ENCODE data around the gene KNCN.

The KNCN gene

DNA sequence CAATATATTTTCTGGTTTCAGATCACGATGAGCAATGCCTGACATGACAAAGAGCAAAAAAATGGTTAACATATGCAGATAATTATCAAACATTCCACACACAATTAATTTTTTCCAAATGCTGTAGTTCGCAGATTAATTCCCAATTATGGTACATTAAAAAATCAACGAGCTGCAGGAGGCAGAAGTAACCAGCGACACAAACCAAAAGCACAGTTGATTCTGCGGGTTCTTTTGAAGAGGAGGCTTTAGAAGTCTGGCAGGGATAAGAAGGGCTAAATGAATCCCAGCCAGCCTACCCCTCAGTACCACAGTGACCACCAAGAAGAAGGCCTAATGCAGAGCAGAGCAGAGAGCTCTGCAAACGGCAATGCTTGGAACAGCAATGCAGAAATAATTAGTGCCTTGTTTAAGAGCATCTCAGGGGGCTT is 17.0 kb upstream of the KNCN start:
- no peak for DNase-seq

GRCh38 chr1:46563341-46563740 is 11.9 kb upstream of the KNCN start:
- DNase-seq, result no peak

GRCh38 chr1:46562498-46562897 is 11.1 kb upstream of the KNCN start:
- no peak for DNase-seq

DNA sequence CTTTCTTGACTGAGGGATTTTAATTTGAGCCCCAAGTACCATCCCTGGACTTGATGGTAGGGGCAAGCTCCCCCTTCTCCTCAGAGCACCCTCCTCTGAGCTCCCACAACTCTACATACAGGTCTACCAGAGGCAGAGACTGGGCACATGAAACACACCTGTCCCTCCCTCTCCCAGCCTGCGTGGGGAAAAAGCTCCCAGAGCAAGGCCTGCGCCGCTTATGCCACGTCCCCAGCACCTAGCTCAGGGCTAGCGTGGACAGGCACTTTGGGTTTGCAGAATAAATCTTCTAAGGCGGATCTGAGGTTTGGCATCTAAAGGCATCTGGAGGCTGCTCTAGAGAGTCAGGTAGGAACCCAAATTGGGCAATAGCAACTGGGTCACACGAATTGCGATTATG is 7.5 kb upstream of the KNCN start:
- no peak for DNase-seq

DNA sequence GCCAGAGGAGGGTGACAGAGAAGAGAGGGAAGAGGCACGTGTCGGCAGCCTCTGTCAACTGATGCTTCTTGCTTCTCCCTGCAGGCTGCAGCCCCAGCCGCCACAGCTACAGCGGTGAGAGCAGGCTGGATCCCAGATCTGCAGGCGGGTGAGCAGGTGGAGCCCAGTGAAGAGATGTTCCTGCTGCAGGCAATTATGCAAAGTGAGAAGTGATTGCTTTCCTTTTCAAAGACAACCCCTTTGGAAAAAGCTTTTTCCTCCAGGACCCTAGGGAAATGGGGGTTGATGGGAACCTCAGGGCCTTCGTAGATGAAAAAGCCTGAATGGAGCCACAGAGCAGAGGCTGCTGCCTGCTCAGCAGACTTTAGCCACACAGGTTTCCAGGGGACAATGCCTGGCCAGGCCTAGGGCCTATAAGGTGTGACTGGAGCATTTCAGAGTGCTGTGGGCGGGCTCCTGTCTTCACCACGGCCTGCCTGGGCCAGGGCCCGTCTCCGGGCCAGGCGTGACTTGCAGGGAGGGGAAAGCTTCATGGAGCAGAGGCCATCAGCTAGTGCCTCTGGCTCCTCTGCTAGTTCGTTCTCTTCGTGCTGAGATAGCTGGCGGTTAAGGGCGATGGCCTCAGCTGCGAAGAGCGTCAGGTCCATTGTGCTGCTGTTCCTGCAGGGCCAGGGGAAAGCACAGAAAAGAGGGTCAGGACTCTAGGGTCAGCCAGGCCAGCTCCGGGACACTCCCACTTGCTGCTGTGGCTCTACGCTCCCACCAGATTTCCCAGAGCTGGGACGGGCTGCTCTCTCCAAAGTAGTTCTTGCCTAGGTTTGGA is 6.9 kb upstream of the KNCN start:
- no peak for DNase-seq

- no peak for DNase-seq
Observed at GRCh38 chr1:46557403-46557802, 6.0 kb upstream of the KNCN start.

GRCh38 chr1:46556822-46557221 is 5.4 kb upstream of the KNCN start:
- DNase-seq, result no peak

DNA sequence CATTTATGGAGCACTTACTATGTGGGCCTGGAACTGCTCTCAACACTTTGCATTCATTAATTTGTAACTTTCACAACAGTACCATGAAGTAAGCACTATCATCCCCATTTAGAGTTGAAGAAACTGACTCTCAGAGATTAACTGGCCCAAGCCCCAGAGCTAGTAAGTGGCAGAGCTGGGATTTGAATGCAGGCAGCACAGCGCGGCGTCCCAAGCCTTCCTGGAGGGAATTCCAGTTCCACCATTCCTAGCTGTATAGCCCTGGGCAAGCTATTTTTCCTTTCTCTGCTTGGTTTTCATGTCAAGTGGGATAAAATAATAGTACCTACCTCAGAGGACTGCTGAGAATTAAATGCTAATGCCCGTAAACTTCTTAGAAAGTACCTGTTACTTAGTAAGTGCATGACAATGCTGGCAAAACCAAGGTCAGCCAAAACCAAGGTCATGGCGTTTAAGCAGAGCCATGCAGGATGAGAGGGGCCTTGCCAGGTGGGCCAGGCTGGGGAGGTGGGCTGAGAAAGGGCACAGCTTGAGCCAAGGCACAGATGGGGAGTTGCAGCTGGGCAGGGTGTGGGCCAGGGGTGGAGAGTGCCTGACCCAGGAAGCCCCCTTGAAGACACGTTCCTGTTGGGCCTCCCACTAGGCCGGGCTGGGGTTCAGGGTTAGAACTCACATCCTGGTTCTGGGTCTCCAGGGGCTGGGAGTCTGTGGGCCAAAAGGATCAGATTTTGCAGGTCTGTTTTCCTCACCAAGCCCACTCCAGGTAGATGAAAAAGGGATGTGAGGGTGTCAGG is 4.6 kb upstream of the KNCN start:
- DNase-seq, result no peak

- no peak for DNase-seq
Observed at GRCh38 chr1:46554597-46555381, 3.3 kb upstream of the KNCN start.

DNA sequence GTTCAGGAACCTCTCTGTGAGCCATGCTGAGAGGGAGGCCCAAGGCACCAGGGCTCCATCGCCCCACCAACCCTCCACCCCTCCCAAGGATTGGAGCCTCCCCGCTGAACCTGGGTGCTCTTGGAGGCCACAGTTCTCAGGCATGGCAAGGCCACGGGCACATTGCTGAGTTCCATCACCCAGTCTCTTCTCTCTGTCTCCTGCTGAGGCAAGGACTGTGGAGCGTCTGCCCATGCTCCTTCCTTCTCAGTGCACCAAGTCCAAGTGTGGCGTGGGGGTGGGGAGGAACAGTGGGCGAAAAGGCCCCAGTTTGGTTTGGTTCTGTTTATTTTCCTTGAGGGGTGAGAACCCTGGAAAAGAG is 2.8 kb upstream of the KNCN start:
- DNase-seq, result no peak

GRCh38 chr1:46553506-46553905 is 2.1 kb upstream of the KNCN start:
- no peak for DNase-seq

- no peak for DNase-seq
Observed at GRCh38 chr1:46552357-46553237, 1.1 kb upstream of the KNCN start.

DNA sequence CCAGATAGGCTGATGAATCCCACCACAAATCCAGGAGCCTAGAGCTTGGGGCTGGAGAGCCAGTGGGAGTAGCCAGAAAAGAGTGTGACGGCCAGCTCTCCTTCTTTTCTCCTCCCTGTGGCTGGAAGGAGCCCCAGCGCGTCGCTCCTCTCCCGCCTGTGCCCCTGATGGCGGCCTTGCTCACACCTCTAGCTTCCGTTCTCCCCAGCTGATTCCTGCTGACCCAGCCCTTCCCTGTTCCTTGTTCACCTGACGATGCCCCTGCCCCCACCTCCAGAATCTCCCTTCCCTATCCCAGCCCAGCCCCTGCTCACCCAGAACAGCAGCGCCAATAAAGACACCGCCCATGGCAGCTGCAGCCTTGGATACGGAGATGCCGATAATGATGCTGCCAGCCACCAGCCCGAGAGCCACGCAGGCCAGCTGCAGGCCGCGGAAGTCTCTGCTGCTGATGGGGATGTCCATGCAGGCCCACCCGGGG is 656 bp downstream of the KNCN start:
- DNase-seq, result no peak

DNA sequence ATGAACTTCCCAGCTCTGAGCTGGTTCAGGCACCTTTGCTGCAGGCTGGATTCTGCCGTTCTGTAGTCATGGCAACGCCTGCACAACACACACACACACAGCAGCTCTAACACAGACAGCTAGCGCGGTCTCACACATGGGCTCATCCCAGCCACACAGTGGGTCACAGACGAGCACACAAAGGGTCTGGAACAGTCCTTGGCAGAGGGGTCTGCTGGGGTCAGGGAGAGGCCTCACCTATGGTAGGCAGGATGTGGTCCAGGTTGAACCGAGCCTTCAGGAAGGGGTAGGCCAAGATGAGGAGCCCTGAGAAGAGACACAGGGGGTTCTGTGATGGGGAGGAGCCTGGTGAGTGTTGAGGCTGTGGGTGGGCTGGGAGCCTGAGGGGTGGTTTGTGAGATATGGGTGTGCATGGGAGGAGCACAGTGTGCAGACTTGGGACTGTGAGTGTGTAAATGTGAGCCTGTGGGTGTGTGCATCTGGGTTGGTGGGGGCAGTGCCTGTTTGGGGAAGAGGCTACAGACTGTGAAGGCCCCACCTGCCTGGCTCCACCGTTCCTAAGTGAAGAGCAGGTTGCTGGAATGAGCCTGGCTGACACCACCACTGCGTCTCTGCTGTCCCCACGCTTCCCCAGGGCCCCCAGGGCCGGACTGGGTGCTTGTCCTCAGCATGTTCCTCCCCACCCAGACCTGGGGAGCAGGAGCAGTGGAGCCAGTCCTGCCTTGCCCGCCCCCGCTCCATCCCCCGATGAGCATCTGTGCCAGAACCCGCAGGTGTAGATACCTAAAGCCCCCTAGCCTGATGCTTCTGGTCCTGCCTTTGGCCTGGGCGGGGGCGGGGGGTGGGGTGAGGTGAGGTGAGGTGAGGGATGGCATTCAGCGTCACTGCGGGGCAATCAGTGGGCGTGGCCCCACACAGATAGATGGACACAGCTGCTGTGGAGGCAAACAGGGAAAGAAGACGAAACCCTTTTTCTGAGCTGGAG is 1.5 kb downstream of the KNCN start:
- peak; percentile 39 for DNase-seq

- peak; percentile 53 for DNase-seq
Observed at GRCh38 chr1:46547481-46548383, 3.7 kb downstream of the KNCN start.

- no peak for DNase-seq
Observed at GRCh38 chr1:46546210-46546609, 5.2 kb downstream of the KNCN start.

GRCh38 chr1:46545784-46546183 is 5.7 kb downstream of the KNCN start:
- DNase-seq, result no peak

DNA sequence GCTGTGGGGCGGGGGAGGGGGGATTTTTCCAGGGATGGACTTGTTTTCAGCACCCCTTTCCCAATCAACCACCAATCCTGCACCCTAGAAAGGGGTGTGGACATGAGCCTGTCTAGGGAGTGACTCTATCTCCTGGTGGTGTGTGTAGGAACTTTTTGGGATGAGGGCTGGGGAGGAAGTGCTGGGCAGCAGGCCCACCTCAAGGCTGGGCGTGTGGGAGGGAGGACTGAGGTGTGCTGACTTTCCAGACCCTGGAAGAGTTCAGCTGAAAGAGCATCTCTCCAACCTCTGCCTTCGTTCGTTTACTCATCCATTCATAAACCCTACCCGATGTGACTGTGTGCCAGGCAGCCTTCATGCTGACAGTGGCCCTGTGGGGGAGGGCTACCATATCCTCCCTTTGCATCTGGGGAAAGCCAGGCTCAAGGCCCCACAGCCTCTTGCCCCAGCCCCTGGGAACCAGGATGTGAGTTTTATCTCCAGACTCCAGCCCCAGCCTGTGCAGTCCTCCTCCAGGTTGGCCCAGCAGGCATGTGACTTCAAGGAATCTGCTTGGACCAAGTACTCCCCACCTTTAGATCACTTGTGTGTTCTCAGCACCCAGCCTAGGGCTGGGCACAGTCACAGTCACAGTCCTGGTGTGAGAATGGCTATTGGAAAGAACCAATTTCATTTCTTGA is 6.7 kb downstream of the KNCN start:
- DNase-seq, result no peak
